A549 (cell line): ENCODE data around the gene LNPEP. TPM values are rescaled to one million over a fixed set of nuclear protein-coding genes. Genes with fewer than 3 reads are reported as not detected.

ENCODE experiments used
- ATAC-seq, 2 experiments: fragments of 200-7000 bp in 1 of 2; fragments of >200 bp in 1 of 2; cut with Nextera tagmentation in 1 of 2; cut with Tn5 transposase in 1 of 2; 3 replicates each; pipeline versions ENCODE4 v1.8.0 to v1.9.1; 2018 to 2020; ENCODE audit warnings: mild to moderate bottlenecking in 1 of 2, moderate library complexity in 1 of 2
- CTCF ChIA-PET: fragments of 300-600 bp; sonication (Branson Sonifier 250); formaldehyde crosslinking; extraction: SDS; loops from one replicate; lab custom pipeline; 2021; ENCODE audit warnings: antibody characterized with exemption, inconsistent platforms; lab: Yijun Ruan, JAX
- POLR2A ChIA-PET: fragments of 350-600 bp; formaldehyde crosslinking; extraction: SDS; loops from one replicate; lab custom pipeline; 2021; ENCODE audit warnings: antibody characterized with exemption, inconsistent platforms; lab: Yijun Ruan, JAX
- DNase-seq, 2 experiments: peaks; one replicate each; pipeline versions ENCODE4 v3.0.0 to v3.0.0-alpha.2; 2011 to 2016; ENCODE audit warnings: low read depth in 1 of 2, low spot score in 1 of 2
- FAIRE-seq: peaks from 2 replicates; lab custom pipeline; 2011; peaks lifted over from hg19 to GRCh38; lab: Jason Lieb, UNC
- H3K27ac ChIP-seq, 2 experiments: fragments of >200 bp; sonication (Bioruptor Twin); formaldehyde crosslinking; 3 replicates each; pipeline ENCODE4 v1.5.1; 2016 to 2017
- H3K4me1 ChIP-seq: fragments of >200 bp; sonication (Bioruptor Twin); formaldehyde crosslinking; 3 replicates; pipeline ENCODE4 v1.6.1; 2016
- H3K4me2 ChIP-seq: fragments of >200 bp; sonication (Bioruptor Twin); formaldehyde crosslinking; 3 replicates; pipeline ENCODE4 v1.6.1; 2016
- H3K4me3 ChIP-seq: fragments of >200 bp; sonication (Bioruptor Twin); formaldehyde crosslinking; 3 replicates; pipeline ENCODE4 v1.5.1; 2016
- H3K9me3 ChIP-seq: fragments of >200 bp; sonication (Bioruptor Twin); formaldehyde crosslinking; 3 replicates; pipeline ENCODE4 v1.6.1; 2016
- BCL3 ChIP-seq: fragments of >200 bp; sonication (Bioruptor Twin); formaldehyde crosslinking; IDR thresholded peaks from 3 replicates; pipeline ENCODE4 v1.6.1; 2016
- BHLHE40 ChIP-seq: IDR thresholded peaks from 2 replicates; pipeline ENCODE4 v1.6.1; 2012; ENCODE audit warnings: low read depth, low read length, inconsistent platforms
- CHD2 ChIP-seq: fragments of 150-350 bp; IDR thresholded peaks from 2 replicates; pipeline ENCODE4 v1.6.1; 2014; ENCODE audit warnings: low read length; ENCODE audit not compliant: partially characterized antibody
- FOSL2 ChIP-seq, 2 experiments: fragments of 450-650 bp in 1 of 2; fragments of >200 bp in 1 of 2; sonication (Bioruptor Twin) in 1 of 2; formaldehyde crosslinking; IDR thresholded peaks; 2 replicates each; pipeline versions ENCODE4 v1.5.0 to v1.6.1; 2016 to 2020; ENCODE audit warnings: mild to moderate bottlenecking in 1 of 2, moderate library complexity in 1 of 2
- GATA3 ChIP-seq: IDR thresholded peaks from 2 replicates; pipeline ENCODE4 v1.6.1; 2012; ENCODE audit warnings: borderline replicate concordance
- HDAC2 ChIP-seq: fragments of 200-600 bp; sonication (generic); IDR thresholded peaks from 2 replicates; pipeline ENCODE4 v1.6.1; 2016
- HEYL ChIP-seq: fragments of 250-450 bp; sonication (Bioruptor Pico); IDR thresholded peaks from 2 replicates; pipeline ENCODE4 v1.8.0; 2021; ENCODE audit warnings: mild to moderate bottlenecking, moderate library complexity
- HOXA7 ChIP-seq: fragments of 250-450 bp; sonication (Bioruptor Pico); IDR thresholded peaks from 2 replicates; pipeline ENCODE4 v1.5.0; 2020; ENCODE audit warnings: mild to moderate bottlenecking, moderate library complexity
- HOXB13 ChIP-seq: fragments of 250-450 bp; sonication (Bioruptor Pico); IDR thresholded peaks from 2 replicates; pipeline ENCODE4 v1.5.0; 2020; ENCODE audit warnings: low read depth, mild to moderate bottlenecking, moderate library complexity
- HOXB5 ChIP-seq: fragments of 250-450 bp; sonication (Bioruptor Pico); IDR thresholded peaks from 2 replicates; pipeline ENCODE4 v1.5.0; 2020; ENCODE audit warnings: mild to moderate bottlenecking, moderate library complexity
- JUNB ChIP-seq: fragments of >200 bp; sonication (Bioruptor Twin); formaldehyde crosslinking; IDR thresholded peaks from 2 replicates; pipeline ENCODE4 v1.6.1; 2016
- KDM5A ChIP-seq: fragments of 200-600 bp; sonication (generic); IDR thresholded peaks from 2 replicates; pipeline ENCODE4 v1.6.1; 2016; ENCODE audit warnings: antibody characterized with exemption, mild to moderate bottlenecking
- MAX ChIP-seq: IDR thresholded peaks from 2 replicates; pipeline ENCODE4 v1.6.1; 2012
- NFE2L2 ChIP-seq: fragments of 150-350 bp; conservative IDR thresholded peaks from 2 replicates; pipeline ENCODE4 v1.6.1; 2014; ENCODE audit warnings: low read length
- NPAS2 ChIP-seq: fragments of 250-450 bp; sonication (Bioruptor Pico); IDR thresholded peaks from 2 replicates; pipeline ENCODE4 v1.8.0; 2022; ENCODE audit warnings: mild to moderate bottlenecking, moderate library complexity, borderline replicate concordance
- NR3C1 ChIP-seq: fragments of >200 bp; sonication (Bioruptor Twin); formaldehyde crosslinking; IDR thresholded peaks from 3 replicates; pipeline ENCODE4 v1.6.1; 2017
- POLR2A ChIP-seq: IDR thresholded peaks from 2 replicates; pipeline ENCODE4 v1.6.1; 2012; ENCODE audit warnings: mild to moderate bottlenecking, low read length
- POLR2AphosphoS2 ChIP-seq: conservative IDR thresholded peaks from 2 replicates; pipeline ENCODE4 v1.6.1; 2012; ENCODE audit warnings: low read length, improper control_type of control experiment, inconsistent platforms
- RAD21 ChIP-seq, 2 experiments: fragments of >200 bp in 1 of 2; sonication (Bioruptor Twin) in 1 of 2; formaldehyde crosslinking in 1 of 2; IDR thresholded peaks in 1 of 2; conservative IDR thresholded peaks in 1 of 2; 2 replicates in 1 of 2; 3 replicates in 1 of 2; pipeline ENCODE4 v1.6.1; 2012 to 2018; ENCODE audit warnings: inconsistent platforms in 1 of 2
- RARB ChIP-seq: fragments of 250-450 bp; sonication (Bioruptor Pico); IDR thresholded peaks from 2 replicates; pipeline ENCODE4 v1.8.0; 2021; ENCODE audit warnings: mild to moderate bottlenecking, moderate library complexity
- RCOR1 ChIP-seq: fragments of 150-350 bp; IDR thresholded peaks from 2 replicates; pipeline ENCODE4 v1.6.1; 2014; ENCODE audit warnings: antibody characterized with exemption, low read length, low read depth
- RFX5 ChIP-seq: fragments of 450-650 bp; IDR thresholded peaks from 2 replicates; pipeline ENCODE4 v1.7.1; 2014; ENCODE audit warnings: antibody characterized with exemption, mild to moderate bottlenecking, moderate library complexity
- TFCP2L1 ChIP-seq: fragments of 250-450 bp; sonication (Bioruptor Pico); IDR thresholded peaks from 2 replicates; pipeline ENCODE4 v1.5.0; 2021; ENCODE audit warnings: mild to moderate bottlenecking
- TP53 ChIP-seq: fragments of 250-450 bp; sonication (Bioruptor Pico); IDR thresholded peaks from 2 replicates; pipeline ENCODE4 v1.5.0; 2021; ENCODE audit warnings: mild to moderate bottlenecking, moderate library complexity
- USF2 ChIP-seq: fragments of 450-650 bp; IDR thresholded peaks from 2 replicates; pipeline ENCODE4 v1.6.1; 2014; ENCODE audit warnings: antibody characterized with exemption
- ZFP36 ChIP-seq: fragments of 450-650 bp; IDR thresholded peaks from 2 replicates; pipeline ENCODE4 v1.6.1; 2014; ENCODE audit warnings: borderline replicate concordance; ENCODE audit not compliant: partially characterized antibody
- ZSCAN20 ChIP-seq: fragments of 250-450 bp; sonication (Bioruptor Pico); IDR thresholded peaks from 2 replicates; pipeline ENCODE4 v1.8.0; 2022; ENCODE audit warnings: mild to moderate bottlenecking, moderate library complexity
- WGBS: methylation state at CpG from one replicate; pipeline ENCODE4 v1.1.6; 2017; ENCODE audit errors: missing lambda C conversion rate; 5-methylcytosine and 5-hydroxymethylcytosine counted together
- polyA plus RNA-seq, 4 experiments: library from polyadenylated mRNA; depleted of rRNA in 3 of 4; stranded (reverse); fragments of >200 nt; fragmentation: RNase III in 1 of 4; extraction: RNeasy Plus Mini Kit Qiagen cat#74134 plus additional on column Dnase treatment in 1 of 4; gene quantifications; 2 replicates in 3 of 4; 3 replicates in 1 of 4; pipeline ENCODE4 v1.2.3, GENCODE V29; 2011 to 2017
- TF ChIP-seq, protein P1 (sequence below): fragments of 150-350 bp; IDR thresholded peaks from 2 replicates; pipeline ENCODE4 v1.6.1; 2014; ENCODE audit warnings: low read depth, mild to moderate bottlenecking, low read length
- TF ChIP-seq, protein P2 (sequence below): fragments of 250-450 bp; sonication (Bioruptor Pico); IDR thresholded peaks from 2 replicates; pipeline ENCODE4 v1.5.0; 2021; ENCODE audit warnings: mild to moderate bottlenecking, moderate library complexity, borderline replicate concordance

The LNPEP gene
- polyA plus RNA-seq, 2 of the 4 experiments (the other 2 are of a cell fraction): 5.9 to 19.7 TPM

GRCh38 chr5:96978812-96979449 lies 43.1 kb downstream of the LNPEP start:
- WGBS: 92% methylated on average over 5 of the region's 5 CpGs
- FAIRE-seq: no peak
- H3K27ac ChIP-seq: no peak overlapping the region
- ChIA-PET CTCF (interaction anchor here (0.6 kb wide), 1 partner anchor 15 kb away, joined by 3 read pairs; no protein-coding TSS in a partner anchor), POLR2A (interaction anchor here (0.6 kb wide), 1 partner anchor 1086 kb away, joined by 4 read pairs; no protein-coding TSS in a partner anchor)
- TF ChIP-seq HOXA7 (CRISPR knock-in tag): no peak
- TF ChIP-seq POLR2AphosphoS2: no peak
- TF ChIP-seq FOSL2 (IDR thresholded peaks at IDR 0.05): no peak
- peak; percentile 11; the same call in 1 of the 2 replicates for TF ChIP-seq FOSL2 (CRISPR knock-in tag; IDR thresholded peaks at IDR 0.05)
- H3K4me3 ChIP-seq: no peak overlapping the region
- H3K4me2 ChIP-seq: no peak overlapping the region
- no peak for ATAC-seq
- H3K4me1 ChIP-seq: no peaks in the 10 kb centered on the region
- H3K9me3 ChIP-seq: no peaks in the 10 kb centered on the region
- DNase-seq: no peak

- 83% methylated on average over 1 of the region's 1 CpG for WGBS
- Histone ChIP-seq H3K9me3 (no peaks in the 10 kb centered on the region), H3K4me1 (peaks cover 7% of the 10 kb centered on the region; the same call in 1 of the 3 replicates), H3K27ac (no peak overlapping the region), H3K4me2 (no peak overlapping the region), H3K4me3 (no peak overlapping the region)
- CTCF ChIA-PET: no interaction called here
- ATAC-seq (no peak), DNase-seq (no peak), FAIRE-seq (peak; percentile 36)
- no peak for TF ChIP-seq ZSCAN20
- TF ChIP-seq USF2: no peak
- TF ChIP-seq HEYL (CRISPR knock-in tag): no peak
- TF ChIP-seq POLR2A: no peak
- no peak for TF ChIP-seq FOSL2 (IDR thresholded peaks at IDR 0.05)
- TF ChIP-seq FOSL2 (CRISPR knock-in tag; IDR thresholded peaks at IDR 0.05): no peak
- no peak for TF ChIP-seq RAD21 (conservative IDR thresholded peaks at IDR 0.05 in 1 of 2, IDR thresholded peaks at IDR 0.05 in 1 of 2)
- no peak for TF ChIP-seq HOXB5 (CRISPR knock-in tag)
- no peak for TF ChIP-seq RFX5
- no peak for TF ChIP-seq ZFP36
- TF ChIP-seq HOXB13 (CRISPR knock-in tag): no peak
- TF ChIP-seq HDAC2: no peak
- no peak for TF ChIP-seq TP53 (CRISPR knock-in tag)
- no peak for TF ChIP-seq JUNB
- TF ChIP-seq, protein P1, sequence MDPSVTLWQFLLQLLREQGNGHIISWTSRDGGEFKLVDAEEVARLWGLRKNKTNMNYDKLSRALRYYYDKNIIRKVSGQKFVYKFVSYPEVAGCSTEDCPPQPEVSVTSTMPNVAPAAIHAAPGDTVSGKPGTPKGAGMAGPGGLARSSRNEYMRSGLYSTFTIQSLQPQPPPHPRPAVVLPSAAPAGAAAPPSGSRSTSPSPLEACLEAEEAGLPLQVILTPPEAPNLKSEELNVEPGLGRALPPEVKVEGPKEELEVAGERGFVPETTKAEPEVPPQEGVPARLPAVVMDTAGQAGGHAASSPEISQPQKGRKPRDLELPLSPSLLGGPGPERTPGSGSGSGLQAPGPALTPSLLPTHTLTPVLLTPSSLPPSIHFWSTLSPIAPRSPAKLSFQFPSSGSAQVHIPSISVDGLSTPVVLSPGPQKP: no peak
- no peak for TF ChIP-seq RARB (CRISPR knock-in tag)
- TF ChIP-seq RCOR1: no peak
- TF ChIP-seq BHLHE40: no peak
- no peak for TF ChIP-seq GATA3
- TF ChIP-seq NPAS2: no peak
- no peak for TF ChIP-seq MAX
- POLR2A ChIA-PET: no interaction called here
These were observed 48.8 kb downstream of the LNPEP start for GRCh38 chr5:96984506-96985192.

DNA sequence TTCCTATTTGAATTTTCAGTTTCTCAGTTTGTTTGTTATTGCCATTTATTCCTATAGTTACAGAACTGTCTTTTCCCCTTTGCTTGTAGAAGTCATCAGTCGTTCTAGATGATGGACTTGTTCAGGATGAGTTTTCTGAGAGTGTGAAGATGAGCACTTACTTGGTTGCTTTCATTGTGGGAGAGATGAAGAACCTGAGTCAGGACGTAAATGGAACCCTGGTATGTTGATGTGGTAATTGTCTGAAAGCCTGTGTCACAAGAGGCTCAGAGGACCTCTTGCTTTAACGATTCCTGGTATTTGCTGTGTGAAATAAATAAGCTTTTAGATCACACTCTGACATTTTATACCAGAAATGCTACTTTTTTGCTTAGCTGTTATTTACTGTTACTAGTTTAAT lies 50.6 kb downstream of the LNPEP start:
- DNase-seq: no peak
- no peak overlapping the region for H3K4me2 ChIP-seq
- H3K4me1 ChIP-seq: peaks cover 7% of the 10 kb centered on the region; the same call in 1 of the 3 replicates
- no peaks in the 10 kb centered on the region for H3K9me3 ChIP-seq
- H3K27ac ChIP-seq: no peak overlapping the region
- ChIA-PET POLR2A (no interaction called here), CTCF (interaction anchor here (1.1 kb wide), 1 partner anchor 118 kb away, joined by 3 read pairs; no protein-coding TSS in a partner anchor)
- H3K4me3 ChIP-seq: no peak overlapping the region
- no peak for FAIRE-seq
- 89% methylated on average over 3 of the region's 3 CpGs for WGBS
- no peak for ATAC-seq
- TF ChIP-seq NR3C1 (no peak), POLR2A (no peak), KDM5A (no peak), TFCP2L1 (CRISPR knock-in tag) (no peak), CHD2 (no peak), POLR2AphosphoS2 (no peak), GATA3 (no peak), NFE2L2 (no peak), BCL3 (no peak)
- TF ChIP-seq, protein P2, sequence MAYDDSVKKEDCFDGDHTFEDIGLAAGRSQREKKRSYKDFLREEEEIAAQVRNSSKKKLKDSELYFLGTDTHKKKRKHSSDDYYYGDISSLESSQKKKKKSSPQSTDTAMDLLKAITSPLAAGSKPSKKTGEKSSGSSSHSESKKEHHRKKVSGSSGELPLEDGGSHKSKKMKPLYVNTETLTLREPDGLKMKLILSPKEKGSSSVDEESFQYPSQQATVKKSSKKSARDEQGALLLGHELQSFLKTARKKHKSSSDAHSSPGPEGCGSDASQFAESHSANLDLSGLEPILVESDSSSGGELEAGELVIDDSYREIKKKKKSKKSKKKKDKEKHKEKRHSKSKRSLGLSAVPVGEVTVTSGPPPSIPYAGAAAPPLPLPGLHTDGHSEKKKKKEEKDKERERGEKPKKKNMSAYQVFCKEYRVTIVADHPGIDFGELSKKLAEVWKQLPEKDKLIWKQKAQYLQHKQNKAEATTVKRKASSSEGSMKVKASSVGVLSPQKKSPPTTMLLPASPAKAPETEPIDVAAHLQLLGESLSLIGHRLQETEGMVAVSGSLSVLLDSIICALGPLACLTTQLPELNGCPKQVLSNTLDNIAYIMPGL (CRISPR knock-in tag): no peak
